ENCODE measurements around the gene ZNF205.
"Not testable (repeated sequence)": the region's sequence is repeated elsewhere in the genome, so short reads cannot be mapped to it uniquely, and the experiment has no call there.

ZNF205 gene

DNA sequence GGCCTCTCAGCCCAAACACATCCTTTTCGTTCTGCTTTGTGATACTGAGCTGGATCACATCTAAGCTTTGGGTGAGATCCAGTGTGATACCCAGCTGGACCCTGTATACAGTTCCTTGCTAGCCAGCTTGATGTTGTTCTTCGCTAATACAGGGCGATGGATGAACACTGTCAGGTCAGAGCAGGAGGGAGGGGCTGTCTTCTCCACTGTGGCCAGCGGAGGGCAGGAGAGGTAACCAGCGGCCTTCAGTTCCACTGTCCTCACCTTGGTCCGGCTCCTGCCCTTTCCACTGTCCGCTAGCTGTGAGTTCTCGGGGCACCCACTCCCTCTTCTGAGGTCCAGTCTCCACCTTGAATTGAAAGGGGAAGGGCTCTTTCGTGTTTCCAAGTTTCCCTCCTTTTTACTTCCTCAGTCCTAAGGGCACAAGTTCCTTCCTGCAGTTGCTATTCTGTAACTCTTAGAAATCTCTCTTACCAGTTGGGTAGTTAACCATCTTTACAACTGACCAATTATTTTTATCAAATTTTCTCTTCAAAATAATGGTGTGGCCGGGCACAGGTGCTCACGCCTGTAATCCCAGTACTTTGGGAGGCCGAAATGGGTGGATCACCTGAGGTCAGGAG lies 19.5 kb downstream of the ZNF205 start:
- no peak for DNase-seq (ENCODE audit: low read depth)

DNA sequence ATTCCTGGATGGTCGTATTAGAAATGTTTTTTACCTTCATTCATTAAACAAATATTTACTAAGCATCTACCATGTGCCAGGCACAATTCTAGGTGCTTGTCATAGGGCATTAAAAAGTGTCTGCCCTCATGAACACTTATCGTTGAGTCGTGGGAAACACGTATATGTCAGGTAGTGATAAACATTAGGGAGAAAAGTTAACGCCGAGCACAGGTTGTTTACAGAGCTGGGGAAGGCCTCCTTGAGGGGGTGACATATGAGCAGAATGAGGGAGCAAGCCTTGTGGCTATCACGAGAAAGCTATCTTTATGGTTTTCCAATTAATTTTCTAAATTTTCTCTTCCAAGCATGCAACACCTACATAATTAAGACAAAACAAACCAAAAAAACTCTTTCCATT lies 21.5 kb downstream of the ZNF205 start:
- no peak for DNase-seq (ENCODE audit: low read depth)

DNA sequence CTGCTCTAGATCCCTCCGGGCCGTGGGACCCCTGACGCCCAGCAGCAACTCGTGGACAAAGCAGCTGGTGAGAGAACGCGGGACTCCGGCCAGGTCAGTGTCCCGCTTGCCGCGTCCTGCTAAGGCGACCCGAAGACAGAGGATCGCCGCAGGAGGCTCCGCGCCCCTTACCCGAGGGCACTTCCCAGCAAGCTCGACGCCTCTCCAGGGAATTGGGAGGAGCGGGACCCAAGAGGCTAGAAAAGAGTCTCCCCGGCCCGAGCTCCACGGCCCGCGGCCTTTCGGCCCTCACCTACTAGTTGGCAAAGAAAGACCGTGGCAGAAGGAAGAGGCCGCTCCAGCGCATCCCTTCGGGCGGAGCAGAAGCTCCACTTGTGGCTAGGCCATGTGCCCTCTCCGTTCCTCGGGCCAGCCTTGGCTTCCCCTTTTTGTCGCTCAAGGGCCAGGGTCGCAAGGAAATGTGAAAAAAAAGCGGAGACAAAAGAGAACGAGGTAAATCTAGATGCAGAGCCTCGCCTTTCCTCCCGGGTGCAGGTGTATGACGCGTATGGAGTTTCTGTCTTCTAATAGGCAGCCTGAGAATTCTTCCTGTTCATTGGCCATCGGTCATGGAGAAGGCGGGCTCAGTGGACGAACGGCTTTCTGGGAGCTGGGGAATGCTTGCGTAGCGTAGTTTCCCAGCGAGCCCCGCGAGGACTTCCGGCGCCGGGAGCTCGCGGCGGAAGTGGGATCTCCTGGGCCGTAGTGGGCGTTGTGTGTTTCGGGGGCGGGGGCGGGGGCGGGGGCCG lies 22.1 kb downstream of the ZNF205 start, which contains the start of gene ZNF213:
TSS of gene ZNF213 (plus strand) at position 692 of the 788 bp plus-strand sequence. CDS start 2,252 bp downstream, outside the sequence.
- DNase-seq (ENCODE audit: low read depth) = peak; percentile 80

DNA sequence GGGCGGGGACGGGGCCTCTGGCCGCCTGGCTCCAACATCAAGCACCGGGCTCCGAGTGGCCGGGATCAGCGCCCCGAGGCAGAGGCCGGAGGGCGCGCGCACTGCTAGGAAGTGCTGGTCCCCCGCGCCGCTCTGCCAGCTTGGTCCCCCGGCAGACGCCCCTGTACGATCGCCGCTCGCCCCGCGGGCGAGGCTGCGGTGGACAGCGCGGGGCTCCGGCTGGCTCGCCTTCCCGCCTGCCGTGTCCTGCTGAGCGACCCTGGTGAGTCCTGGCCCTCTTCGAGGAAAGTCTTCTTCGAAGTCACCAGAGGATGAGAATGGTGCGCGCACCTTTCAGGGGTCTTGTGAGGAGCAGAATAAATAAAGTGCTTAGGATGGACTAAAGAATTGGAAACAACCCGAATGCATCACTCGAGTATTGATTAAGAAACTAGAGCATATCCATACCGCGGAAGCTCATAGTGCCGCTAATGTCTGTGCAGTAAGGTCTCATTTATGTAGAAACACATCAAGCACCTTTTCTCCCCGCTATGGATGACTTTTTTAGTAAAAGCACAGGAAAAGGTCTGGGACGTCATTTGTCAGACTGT lies 22.8 kb downstream of the ZNF205 start:
- no peak for DNase-seq (ENCODE audit: low read depth)

DNA sequence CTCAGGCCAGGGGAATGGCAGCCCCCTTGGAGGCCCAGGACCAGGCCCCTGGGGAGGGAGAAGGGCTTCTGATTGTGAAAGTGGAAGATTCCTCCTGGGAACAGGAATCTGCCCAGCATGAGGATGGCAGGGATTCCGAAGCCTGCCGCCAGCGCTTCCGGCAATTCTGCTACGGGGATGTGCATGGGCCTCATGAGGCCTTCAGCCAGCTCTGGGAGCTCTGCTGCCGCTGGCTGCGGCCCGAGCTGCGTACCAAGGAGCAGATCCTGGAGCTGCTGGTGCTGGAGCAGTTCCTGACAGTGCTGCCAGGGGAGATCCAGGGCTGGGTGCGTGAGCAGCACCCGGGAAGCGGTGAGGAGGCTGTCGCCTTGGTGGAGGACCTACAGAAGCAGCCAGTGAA lies 24.9 kb downstream of the ZNF205 start:
- DNase-seq (ENCODE audit: low read depth) = no peak

DNA sequence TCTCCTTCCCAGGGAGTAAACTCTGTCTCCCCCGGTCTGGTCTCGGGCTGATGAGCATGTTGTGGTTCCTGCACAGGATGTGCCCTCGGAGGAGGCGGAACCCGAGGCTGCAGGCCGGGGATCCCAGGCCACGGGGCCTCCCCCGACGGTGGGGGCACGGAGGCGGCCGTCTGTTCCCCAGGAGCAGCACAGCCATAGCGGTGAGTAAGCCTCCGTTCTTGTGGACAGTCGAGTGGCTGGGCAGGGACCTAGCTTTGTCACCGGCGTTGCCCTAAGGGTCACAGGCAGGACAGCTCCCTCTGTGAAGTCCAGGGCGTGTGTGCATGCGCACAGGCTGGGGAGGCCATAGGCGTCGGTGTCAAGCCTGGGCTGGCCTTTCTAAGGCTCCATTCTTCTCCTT lies 26.0 kb downstream of the ZNF205 start:
- DNase-seq (ENCODE audit: low read depth) = no peak

DNA sequence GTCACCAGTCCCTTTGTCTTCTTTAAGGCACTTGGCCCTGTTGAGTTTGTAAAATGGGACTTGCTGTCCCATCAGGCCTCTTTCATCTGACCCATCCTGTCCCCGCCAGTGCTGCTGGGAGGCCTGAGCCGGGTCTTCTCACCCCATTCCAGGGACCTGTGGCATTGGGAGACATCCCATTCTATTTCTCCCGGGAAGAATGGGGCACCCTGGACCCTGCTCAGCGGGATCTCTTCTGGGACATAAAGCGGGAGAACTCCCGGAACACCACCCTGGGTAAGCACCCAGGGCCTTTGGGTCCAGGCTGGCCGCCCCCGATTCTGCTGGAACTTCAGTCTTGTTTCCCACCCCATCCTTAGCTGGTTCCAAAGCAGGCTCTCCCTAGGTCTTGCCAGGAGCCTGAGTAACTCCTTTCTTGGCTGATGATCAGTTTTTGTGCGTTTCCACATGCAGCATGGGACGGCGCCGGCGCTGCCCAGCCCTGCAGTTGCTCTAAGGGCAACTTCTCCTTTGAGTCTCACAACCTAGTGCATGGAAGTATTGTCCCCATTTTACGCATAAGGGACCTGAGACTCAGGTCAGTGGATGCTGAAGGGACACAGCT lies 26.5 kb downstream of the ZNF205 start:
- DNase-seq (ENCODE audit: low read depth) = no peak

DNA sequence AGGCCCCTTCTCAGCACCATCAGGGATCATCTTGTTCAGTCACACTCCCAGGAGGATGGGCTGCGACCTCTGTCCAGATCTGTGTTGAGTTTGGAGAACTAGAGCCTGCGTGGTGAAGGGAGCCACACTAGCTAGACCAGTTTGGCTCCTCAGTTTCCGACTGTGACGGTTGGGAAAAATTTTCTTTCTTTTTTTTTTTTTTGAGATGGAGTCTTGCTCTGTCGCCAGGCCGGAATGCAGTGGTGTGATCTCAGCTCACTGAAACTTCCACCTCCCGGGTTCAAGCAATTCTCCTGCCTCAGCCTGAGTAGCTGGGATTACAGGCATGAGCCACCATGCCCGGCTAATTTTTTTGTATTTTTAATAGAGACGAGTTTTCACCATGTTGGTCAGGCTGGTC lies 27.2 kb downstream of the ZNF205 start:
- not testable (repeated sequence) for DNase-seq (ENCODE audit: low read depth)

DNA sequence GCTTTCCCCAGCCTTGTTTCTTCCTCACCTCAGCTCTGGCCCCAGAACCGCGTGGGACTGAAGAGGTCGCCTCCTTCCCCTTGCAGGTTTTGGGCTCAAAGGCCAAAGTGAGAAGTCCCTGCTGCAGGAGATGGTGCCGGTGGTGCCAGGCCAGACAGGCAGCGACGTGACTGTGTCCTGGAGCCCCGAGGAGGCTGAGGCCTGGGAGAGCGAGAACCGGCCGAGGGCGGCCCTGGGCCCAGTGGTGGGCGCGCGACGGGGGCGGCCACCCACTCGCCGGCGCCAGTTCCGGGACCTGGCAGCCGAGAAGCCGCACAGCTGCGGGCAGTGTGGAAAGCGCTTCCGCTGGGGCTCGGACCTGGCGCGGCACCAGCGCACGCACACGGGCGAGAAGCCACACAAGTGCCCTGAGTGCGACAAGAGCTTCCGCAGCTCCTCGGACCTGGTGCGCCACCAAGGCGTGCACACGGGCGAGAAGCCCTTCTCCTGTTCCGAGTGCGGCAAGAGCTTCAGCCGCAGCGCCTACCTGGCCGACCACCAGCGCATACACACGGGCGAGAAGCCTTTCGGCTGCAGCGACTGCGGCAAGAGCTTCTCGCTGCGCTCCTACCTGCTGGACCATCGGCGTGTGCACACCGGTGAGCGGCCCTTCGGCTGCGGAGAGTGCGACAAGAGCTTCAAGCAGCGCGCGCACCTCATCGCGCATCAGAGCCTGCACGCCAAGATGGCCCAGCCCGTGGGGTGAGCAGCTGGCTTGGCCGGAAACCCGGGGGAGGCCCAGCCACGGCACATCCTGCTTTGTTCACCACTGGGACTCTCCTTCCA lies 28.4 kb downstream of the ZNF205 start:
- no peak for DNase-seq (ENCODE audit: low read depth)

DNA sequence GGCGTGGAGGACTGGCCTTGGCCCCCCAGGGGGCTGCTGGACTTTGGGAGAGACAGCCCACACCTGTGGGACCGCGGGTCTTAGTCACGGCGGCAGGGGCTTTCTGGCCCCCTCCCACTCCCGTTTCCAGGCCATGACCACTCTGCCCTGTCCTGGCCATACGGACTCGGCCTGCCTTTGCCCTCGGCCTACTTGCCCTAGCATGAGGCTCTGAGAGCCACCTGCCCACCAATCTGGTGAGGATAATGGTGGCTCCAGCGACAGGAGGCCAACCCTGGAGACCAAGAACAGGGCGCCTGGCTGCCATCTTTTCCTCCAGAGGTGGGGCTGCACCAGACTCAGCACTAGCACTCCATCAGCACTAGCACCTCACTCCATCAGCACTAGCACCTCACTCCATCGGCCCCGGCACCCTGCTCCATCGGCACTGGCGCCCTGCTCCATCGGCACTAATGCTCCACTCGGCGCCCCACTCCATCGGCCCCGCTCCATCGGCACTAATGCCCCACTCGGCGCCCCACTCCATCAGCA lies 29.5 kb downstream of the ZNF205 start:
- DNase-seq (ENCODE audit: low read depth) = no peak

DNA sequence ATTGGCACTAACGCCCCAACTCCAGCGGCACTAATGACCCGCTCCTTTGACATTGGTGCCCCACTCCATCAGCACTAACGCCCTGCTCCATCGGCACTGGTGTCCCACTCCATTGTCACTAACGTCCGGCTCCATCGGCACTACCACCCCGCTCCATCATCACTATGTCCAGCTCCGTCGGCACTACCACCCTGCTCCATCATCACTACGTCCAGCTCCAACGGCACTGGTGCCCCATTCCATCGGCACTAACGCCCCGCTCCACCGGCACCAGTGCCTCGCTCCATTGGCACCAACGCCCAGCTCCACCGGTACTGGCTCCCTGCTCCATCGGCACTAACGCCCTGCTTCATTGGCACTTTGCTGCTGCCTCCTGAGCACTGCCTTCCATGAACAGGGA lies 29.9 kb downstream of the ZNF205 start:
- DNase-seq (ENCODE audit: low read depth) = no peak

DNA sequence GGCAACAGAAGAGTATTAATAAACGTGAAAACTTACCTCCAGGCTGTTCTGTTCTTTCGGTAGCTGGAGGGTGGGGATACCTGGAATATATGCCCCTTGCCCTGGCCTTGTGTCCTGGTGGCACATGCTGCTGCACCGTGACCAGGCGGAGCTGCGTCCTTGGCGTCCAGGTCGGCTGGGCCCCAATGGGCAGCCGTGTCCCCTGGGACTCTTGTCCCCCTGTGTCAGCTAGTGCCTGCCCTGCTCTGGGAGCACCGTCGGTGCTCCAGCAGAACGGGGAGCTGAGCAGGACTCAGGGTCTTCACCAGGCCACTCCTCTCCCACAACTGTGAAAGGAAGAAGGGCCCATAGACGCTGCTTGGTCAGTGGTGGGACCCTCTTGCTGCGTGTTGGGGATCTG lies 30.4 kb downstream of the ZNF205 start:
- no peak for DNase-seq (ENCODE audit: low read depth)

DNA sequence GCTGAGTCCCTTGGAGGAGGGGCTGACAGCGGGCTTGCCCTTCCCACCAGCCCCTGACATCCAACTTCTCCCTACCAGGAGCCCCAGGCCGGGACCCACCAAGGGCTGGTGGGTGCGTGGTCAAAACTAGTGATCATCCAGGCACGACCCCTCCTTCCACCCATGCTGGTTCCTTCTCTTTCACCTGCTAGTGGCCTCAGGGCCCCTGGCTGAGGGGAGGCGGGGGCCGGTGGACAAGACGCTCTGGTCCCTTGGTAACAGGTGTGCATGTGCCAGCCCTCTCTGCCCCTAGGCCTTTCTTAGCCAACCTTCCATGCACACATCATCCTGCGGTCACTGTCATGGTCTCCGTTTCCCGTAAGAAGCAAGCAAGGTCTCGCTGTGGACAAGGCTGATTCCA lies 30.8 kb downstream of the ZNF205 start:
- DNase-seq (ENCODE audit: low read depth) = no peak

DNA sequence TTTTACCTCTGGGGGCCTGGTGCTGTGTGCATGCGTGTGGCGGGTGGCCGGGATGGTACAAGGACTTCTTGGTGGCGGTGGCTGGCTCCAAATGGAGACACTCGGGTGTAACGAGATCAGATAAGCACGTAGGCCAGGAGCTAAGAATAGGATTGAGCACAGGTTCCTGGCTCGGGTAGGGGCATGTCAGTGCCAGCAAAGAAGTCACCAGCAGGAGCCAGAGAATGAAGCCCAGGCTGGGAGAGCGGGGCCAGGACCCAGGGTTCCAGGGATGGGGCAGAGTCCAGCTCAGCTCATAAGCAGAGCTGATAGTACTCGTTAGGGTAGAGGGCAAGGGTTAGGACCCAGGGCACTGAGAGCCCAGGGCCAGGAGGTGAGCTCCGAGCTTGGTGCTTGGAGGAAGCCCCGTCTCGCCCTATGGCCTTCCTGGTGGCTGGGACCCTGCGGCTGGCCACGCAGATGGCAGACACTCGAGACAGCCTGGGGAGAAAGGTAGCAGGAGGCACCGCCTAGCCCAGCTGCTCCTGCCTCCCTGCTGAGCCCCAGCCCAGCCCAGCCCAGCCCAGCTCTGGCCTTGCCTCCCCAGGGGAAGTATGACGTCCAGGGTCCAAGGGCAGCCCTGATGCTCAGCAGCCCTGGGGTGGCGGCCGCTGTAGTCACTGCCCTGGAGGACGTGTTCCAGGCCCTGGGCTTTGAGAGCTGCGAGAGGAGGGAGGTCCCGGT lies 31.4 kb downstream of the ZNF205 start:
- no peak for DNase-seq (ENCODE audit: low read depth)

DNA sequence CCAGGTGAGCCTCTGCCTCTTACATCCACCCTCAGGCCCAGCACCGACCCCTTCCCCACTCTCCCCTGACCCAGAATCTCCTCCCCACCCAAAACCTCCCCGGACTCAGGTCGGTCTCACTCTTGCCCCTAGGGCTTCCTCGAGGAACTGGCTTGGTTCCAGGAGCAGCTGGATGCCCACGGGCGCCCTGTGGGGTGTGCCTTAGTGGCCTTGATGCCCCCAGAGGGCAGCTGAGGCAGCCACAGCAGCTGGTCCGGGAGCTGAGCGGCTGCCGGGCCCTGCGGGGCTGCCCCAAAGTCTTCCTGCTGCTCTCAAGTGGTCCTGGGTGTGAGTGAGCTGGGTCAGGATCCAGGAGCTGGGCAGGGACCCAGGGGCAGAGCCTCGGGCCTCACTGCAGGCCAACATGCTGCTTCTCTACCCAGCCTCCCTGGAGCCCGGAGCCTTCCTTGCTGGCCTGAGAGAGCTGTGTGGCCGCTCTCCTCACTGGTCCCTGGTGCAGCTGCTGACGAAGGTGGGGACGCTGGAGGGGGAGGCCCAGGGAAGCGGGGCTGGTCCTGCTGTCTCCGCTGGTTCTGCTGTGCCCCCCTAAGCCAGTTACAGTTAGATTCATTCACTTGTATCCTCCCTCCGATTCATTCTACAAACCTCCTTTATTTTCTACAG lies 32.1 kb downstream of the ZNF205 start:
- DNase-seq (ENCODE audit: low read depth) = no peak

DNA sequence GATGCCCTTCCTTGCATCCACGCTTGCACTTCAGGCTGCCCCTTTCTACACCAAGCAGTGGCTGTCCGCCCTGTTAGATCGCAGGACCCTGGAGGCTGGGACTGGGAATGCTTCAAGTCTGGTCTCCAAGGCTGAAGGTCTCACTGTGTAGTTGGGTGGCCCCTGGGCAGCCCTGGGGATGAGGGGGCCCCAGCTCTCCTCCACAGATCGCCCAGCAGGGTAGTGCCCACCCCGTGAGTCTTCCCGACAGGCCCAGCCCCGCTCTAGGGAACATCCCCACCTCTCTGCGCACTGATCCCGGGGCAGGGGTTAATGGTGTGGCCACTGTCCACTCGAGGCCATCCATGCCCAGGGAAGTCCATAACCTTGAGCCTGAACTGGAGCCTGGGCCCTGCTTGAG lies 32.8 kb downstream of the ZNF205 start:
- DNase-seq (ENCODE audit: low read depth) = no peak

DNA sequence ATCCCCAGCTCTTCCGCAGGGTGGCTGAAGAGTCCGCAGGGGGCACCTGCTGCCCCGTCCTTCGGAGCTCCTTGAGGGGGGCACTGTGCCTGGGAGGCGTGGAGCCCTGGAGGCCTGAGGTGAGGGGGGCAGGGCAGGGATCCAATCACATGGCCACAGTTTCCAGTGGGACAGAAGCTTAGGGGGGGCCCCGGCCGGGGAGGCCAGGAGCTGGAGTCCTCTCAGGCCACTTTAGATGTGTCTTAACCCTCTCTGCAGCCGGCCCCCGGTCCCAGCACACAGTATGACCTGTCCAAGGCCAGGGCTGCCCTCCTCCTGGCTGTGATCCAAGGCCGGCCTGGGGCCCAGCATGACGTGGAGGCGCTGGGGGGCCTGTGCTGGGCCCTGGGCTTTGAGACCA lies 33.3 kb downstream of the ZNF205 start:
- DNase-seq (ENCODE audit: low read depth) = no peak

DNA sequence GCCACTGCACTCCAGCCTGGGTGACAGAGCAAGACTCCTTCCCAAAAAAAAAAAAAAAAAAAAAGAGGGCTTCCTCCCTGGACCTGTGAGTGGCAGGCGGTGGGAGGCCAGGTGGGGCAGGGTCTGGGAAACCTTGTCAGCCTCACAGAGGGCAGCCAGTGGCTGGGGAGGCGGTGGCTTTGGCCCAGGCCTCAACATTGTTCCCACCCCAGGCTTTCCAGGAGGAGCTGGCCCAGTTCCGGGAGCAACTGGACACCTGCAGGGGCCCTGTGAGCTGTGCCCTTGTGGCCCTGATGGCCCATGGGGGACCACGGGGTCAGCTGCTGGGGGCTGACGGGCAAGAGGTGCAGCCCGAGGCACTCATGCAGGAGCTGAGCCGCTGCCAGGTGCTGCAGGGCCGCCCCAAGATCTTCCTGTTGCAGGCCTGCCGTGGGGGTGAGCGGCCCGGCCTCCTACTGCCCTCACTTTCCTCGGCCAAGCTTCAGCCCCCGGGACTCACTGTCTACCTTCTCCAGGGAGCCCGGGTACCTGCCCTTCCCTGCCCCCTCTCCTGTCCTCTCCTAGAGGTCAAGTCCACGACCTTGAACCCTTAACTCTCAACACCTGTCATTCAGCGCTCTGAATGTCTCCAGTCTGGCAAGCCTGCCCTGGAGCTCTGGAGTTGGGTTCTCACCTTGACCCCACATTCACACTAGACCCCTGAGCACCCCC lies 34.8 kb downstream of the ZNF205 start:
- DNase-seq (ENCODE audit: low read depth) = no peak

DNA sequence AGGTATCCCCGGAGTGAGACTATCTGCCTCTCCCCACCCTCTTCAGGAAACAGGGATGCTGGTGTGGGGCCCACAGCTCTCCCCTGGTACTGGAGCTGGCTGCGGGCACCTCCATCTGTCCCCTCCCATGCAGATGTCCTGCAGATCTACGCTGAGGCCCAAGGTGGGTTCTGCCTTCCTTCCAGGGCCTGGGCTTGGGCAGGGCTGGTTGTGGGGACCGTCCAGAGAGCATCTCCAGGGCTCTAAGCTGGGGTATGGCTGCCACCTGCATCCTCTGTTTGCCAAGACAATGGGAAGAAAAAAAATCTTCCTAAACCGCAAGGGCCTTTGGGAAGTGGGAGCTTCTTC lies 35.3 kb downstream of the ZNF205 start:
- DNase-seq (ENCODE audit: low read depth) = no peak

All from activated T-cell treated with anti-CD3 and anti-CD28 coated beads for 1 hour (primary cell).